ENCODE results near the gene PCGF2.
A peak's percentile ranks its signal among the peaks of the same experiment; 100 is the strongest.

Gene PCGF2

GRCh38 chr17:38703742-38704605, 44.2 kb downstream of the PCGF2 start:
- peak; percentile 88 for DNase-seq (ENCODE audit: low spot score)

- no peak for DNase-seq (ENCODE audit: low spot score)
Observed at GRCh38 chr17:38702916-38703741, 45.0 kb downstream of the PCGF2 start.

GRCh38 chr17:38702166-38702915, 45.8 kb downstream of the PCGF2 start:
- peak; percentile 89 for DNase-seq (ENCODE audit: low spot score)

- no peak for DNase-seq (ENCODE audit: low spot score)
Observed at GRCh38 chr17:38701504-38702165, 46.5 kb downstream of the PCGF2 start.

- DNase-seq (ENCODE audit: low spot score) = no peak
Observed at GRCh38 chr17:38698760-38699159, 49.4 kb downstream of the PCGF2 start.

GRCh38 chr17:38697061-38697820, 50.9 kb downstream of the PCGF2 start:
- no peak for DNase-seq (ENCODE audit: low spot score)

GRCh38 chr17:38693700-38694329, 54.3 kb downstream of the PCGF2 start:
- DNase-seq (ENCODE audit: low spot score) = peak; percentile 2

- no peak for DNase-seq (ENCODE audit: low spot score)
Observed at GRCh38 chr17:38691154-38691553, 57.0 kb downstream of the PCGF2 start.

- no peak for DNase-seq (ENCODE audit: low spot score)
Observed at GRCh38 chr17:38690386-38690785, 57.8 kb downstream of the PCGF2 start.

- no peak for DNase-seq (ENCODE audit: low spot score)
Observed at GRCh38 chr17:38687286-38687685, 60.9 kb downstream of the PCGF2 start.

- DNase-seq (ENCODE audit: low spot score) = no peak
Observed at GRCh38 chr17:38685491-38685890, 62.6 kb downstream of the PCGF2 start.

All from iPS-NIHi11 (cell line).